Measurements from ENCODE around the gene VPS26C.

GRCh38 chr21:37207441-37208009, 59.6 kb downstream of the VPS26C start:
- TF ChIP-seq POLR2AphosphoS5 (IDR thresholded peaks at IDR 0.05; ENCODE audit: low read depth, low read length), result no peak
- TF ChIP-seq CTCF (IDR thresholded peaks at IDR 0.05 in 2 of 3, conservative IDR thresholded peaks at IDR 0.05 in 1 of 3; ENCODE audit: borderline replicate concordance in 1 of 3, insufficient read depth in 1 of 3, low read depth in 2 of 3, low read length in 2 of 3), result 0 out of 6 replicates have a peak, but pooled peaks of 1 of the 3 experiments have one; percentile 2
- TF ChIP-seq EZH2 (IDR thresholded peaks at IDR 0.05), result no peak
- TF ChIP-seq ATF3 (IDR thresholded peaks at IDR 0.05), result no peak
- no peak for TF ChIP-seq POLR2A (IDR thresholded peaks at IDR 0.05; ENCODE audit: borderline replicate concordance, extremely low read depth, insufficient read depth, insufficient read length)
- no peak for TF ChIP-seq ZBTB33 (IDR thresholded peaks at IDR 0.05; ENCODE audit: extremely low read depth, insufficient replicate concordance, low read length)
- no peak for TF ChIP-seq ZNF274 (IDR thresholded peaks at IDR 0.05; ENCODE audit: low read depth, low read length)
- peak; percentile 54; the same call in 1 of the 2 replicates for TF ChIP-seq SIN3A (IDR thresholded peaks at IDR 0.05; ENCODE audit: low read depth)
- no peak for TF ChIP-seq CEBPB (IDR thresholded peaks at IDR 0.05; ENCODE audit: low read depth)
- TF ChIP-seq YY1 (IDR thresholded peaks at IDR 0.05; ENCODE audit: extremely low read depth, insufficient replicate concordance, low read depth, low read length), result no peak
- TF ChIP-seq REST (IDR thresholded peaks at IDR 0.05; ENCODE audit: low read depth), result no peak
- no peak for TF ChIP-seq SRF (IDR thresholded peaks at IDR 0.05; ENCODE audit: low read depth)
- no peak for TF ChIP-seq RAD21 (IDR thresholded peaks at IDR 0.05; ENCODE audit: low read depth)
